GM19468 (cell line): Measurements from ENCODE around the gene PLA2G4A.

Experiments used
- ATAC-seq: cut with Tn5 transposase; IDR thresholded peaks from one replicate; pipeline ENCODE4 v1.9.1; 2021; ENCODE audit warnings: mild to moderate bottlenecking, moderate library complexity, moderate number of reproducible peaks; ENCODE audit not compliant: unreplicated experiment; ENCODE audit errors: extremely low read depth

Gene PLA2G4A

DNA sequence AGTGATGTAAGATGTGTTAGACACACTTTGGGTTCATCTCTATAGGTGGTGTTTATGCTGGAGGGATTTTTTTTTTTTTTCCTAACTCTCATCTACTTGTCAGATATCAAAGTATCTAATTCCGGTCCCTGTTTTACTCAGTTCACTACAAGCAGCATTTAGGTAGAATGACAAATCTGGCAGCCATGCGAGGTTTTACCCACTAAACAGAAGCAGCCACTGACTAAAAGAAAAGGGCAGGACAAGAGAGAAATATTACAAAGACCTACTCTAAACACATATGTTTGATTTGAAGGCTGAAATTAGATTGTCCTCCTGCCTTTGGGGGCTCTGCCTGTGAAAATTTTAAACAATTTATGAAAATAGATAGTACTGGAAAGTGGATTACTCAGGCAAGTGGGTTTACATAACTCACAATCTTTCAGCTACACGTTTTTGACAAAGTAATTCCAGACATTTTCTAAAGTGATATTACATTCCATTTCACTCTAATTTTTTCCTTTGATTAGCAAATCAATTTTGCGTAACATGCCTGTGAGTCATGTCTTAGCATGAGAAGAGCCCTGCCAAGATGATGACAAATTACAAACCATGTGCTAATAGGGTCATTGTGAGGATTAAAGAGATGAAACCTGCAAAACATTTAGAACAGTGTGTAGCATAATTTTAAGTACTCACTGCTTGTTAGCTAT, 172.6 kb downstream of the PLA2G4A start:
- no peak for ATAC-seq

DNA sequence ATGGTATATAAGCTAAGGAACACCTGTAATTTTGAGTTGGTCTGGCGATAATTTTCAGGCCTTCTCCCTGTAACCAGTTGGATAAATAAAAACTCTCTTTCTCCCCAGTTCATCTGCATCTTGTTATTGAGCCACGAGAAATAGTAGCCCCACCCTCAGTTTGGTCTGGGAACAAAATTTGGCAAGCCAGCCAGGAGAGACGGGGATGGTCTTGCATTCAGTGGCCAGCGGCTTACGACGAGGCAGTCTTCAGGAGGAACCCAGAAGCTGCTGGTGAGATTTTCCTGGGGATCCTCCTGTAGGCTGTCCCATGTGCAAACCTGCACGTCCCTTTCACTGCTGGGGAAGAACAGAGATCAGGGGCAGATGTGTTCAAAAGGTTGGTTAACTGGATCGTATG, 174.6 kb downstream of the PLA2G4A start:
- ATAC-seq: no peak

DNA sequence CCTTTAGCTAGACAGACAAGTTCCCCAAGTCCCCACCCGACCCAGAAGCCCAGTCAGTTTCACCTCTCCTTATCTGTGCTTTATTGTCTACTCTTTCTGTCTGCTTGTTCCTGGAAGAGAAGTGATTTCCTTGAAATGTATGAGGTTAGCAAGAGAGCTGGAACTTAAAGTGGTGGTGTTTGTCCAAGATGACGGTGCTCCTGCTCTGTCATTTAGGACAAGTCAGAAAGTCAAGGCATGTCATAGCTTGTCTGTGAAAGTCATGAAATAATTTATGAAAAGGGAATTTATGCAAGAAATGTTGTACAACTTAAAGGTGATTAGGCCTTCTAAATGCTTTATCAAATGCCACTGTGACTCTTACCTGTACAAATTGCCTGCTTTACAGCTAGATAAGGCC, 178.1 kb downstream of the PLA2G4A start:
- no peak for ATAC-seq

- ATAC-seq: no peak
Measured at GRCh38 chr1:187009320-187009719, 180.6 kb downstream of the PLA2G4A start.

GRCh38 chr1:187010571-187011309, 182.0 kb downstream of the PLA2G4A start:
- no peak for ATAC-seq

GRCh38 chr1:187013582-187014200, 184.9 kb downstream of the PLA2G4A start:
- no peak for ATAC-seq

DNA sequence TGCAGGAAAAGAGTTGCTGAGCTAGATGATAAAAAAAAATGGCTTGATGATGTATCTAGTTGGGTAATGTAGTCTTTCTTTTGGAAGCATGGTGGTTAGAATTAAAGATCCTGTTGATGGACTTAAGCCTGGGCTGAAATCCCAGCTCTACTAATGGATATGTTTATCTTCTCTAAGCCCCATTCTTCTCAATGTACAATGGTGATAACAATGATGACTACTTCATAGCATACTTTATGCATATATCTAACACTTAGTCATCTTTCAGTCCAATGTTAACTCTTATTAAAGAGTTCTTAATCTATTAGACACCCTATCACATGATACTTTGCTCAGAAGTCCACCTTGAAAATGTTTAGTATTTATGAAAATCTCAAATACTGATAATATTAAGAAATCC, 189.5 kb downstream of the PLA2G4A start:
- ATAC-seq: no peak

DNA sequence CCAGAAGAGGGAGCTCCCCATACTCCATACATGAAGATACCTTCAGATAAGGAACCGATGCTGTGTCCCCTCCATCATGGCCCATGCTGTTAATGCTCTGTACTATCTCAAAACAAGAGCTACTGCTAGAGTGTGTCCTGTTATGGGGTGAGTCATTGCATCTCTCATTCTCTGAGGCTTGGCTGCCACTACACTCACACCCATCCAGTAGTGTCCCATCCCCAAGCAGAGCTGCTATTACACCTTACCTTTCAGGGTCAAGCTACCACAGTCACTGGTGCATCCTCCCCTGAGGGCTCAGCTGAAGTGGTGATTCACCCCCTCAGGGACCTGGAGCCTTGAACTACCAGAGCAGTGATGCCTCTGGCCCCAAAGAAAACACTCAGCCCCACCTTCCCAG, 198.5 kb downstream of the PLA2G4A start:
- no peak for ATAC-seq

DNA sequence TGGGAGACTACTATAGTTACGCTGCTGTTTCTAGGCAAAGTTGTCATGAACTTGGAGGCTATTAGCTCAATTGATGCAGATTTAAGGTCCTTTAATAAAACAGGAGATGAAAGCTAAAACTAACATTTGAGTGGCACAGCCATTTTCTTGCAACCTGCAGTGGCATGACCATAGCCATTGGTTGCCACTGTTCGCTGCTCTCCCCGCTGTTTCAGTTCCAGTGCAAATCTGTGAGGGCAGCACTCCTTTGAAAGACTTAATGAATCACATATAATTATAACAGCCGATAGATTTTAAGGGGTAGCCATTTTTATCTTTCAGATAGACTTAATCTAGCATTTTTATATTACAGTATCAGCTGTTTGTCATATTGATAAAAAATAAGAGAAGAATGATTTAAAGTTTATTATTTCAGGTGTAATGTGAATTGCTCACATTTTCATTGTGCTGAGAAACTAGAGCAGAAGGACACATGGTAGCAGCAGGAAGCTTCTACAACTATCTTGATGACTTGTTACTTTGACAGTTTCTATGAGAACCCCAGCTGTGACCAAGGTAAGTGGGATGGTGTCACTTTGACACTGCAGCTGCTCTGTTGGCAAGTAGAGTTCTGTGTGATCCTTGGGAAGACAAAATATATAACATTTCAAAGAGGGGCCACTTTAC, 203.7 kb downstream of the PLA2G4A start:
- ATAC-seq: no peak

DNA sequence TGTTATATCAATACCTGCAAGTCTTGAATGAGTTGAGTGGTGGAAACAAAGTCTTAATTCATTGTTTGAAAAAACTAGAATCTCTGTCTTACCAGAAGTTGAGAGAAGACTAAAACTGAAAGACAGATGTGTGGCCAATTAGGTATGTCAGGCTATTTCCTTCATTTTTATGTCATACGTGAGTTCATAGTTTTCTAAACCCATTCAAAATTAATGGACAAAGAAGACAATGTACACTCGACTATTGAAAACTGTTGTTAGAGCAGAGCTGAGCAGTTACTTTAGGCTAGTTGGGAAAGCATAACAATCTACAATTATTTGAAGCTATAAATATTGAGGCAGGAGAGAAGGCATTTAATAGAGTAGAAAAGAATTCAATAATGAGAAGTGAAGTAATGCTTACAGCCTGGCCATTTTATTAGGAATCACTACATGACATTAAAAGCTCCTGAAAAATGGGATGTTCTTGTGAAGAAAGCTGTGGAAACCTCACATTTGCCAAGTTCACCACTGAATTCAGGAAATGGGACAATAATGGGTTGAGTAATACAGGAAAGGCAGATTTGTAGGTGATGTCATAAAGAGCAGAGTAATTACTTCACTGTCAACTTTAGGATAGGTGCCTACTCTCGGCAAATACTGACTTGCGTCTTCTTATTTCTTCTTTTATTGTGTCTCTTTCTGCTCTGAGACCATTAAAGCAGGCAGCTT, 204.4 kb downstream of the PLA2G4A start:
- ATAC-seq: no peak

DNA sequence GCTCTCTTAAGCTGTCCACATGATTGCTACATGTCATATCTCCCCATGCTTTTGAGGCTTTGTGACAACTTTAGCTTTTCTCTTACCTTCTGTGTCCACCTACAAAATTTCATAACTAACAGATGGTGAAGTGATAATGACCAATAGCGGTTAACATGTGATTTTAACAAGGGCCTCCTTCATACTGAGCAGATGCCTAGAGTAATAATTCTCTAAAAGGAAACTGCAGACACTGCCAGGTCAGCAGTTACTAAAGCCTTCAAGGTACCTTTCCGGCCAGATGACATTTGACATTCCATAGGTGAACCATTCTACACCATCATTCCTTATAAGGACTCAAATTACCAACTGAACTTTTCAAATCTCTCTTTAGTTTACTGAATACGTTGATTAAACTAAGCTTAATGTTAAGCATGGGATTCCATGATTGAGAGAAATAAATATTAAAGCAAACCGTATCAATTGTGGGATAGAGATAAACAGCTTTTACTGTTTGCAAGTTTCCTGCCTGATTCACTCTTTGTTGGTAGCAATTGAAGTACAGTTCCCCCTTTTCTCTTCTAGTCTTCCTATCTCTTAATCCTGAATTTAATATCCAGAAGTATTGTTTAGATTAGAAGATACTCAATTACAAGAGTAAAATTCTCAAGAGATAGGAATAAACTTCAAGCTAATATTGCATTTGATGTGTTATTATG, 205.1 kb downstream of the PLA2G4A start:
- ATAC-seq: no peak

DNA sequence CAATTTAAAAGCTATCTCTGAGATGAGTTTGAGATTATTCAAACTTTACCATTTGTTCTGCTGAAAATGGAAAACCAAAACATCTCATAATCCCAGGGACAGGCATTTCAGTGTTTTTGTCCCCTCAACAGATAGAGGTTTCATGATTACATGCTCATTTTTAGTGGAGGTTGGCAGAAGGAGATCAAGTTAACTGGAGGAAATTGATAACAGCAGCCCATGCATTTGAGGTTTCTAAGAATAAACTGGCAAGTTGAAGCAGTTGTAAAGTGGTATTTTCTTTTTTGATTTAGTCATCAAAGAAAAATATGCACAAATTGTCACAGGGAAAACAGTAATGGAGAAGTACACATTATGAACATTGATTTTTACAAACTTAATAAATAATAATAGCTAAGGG, 205.8 kb downstream of the PLA2G4A start:
- ATAC-seq: no peak

GRCh38 chr1:187037973-187038553, 209.3 kb downstream of the PLA2G4A start:
- no peak for ATAC-seq
